Breast epithelium (tissue), 4 donors: ENCODE measurements around the gene SLC16A8. TPM values are rescaled to one million over a fixed set of nuclear protein-coding genes. Genes with fewer than 3 reads are reported as not detected.
"Not testable (repeated sequence)": the region's sequence is repeated elsewhere in the genome, so short reads cannot be mapped to it uniquely, and the experiment has no call there.

Experiments used
- DNase-seq, 2 donors: peaks; one replicate each; pipeline ENCODE4 v3.0.0-alpha.2; 2019; ENCODE audit warnings: low spot score in 2 of 2
- H3K27ac ChIP-seq, 2 donors: fragments of 200-600 bp; sonication (generic) in 1 of 2; one replicate each; pipeline ENCODE4 v1.5.1; 2016 to 2019; ENCODE audit warnings: mild to moderate bottlenecking in 1 of 2
- H3K27me3 ChIP-seq, 2 donors: fragments of 200-600 bp; sonication (generic) in 1 of 2; one replicate each; pipeline versions ENCODE4 v1.5.1 to v1.6.0; 2017 to 2019; ENCODE audit warnings: control low read depth in 1 of 2, mild to moderate bottlenecking in 1 of 2
- H3K36me3 ChIP-seq: fragments of 200-600 bp; one replicate; pipeline ENCODE4 v1.5.1; 2019
- H3K4me1 ChIP-seq, 2 donors: fragments of 200-600 bp; sonication (generic); one replicate each; pipeline ENCODE4 v1.5.1; 2016 to 2019; ENCODE audit warnings: control low read depth in 1 of 2
- H3K4me3 ChIP-seq, 3 donors: fragments of 200-600 bp; sonication (generic); 1 replicate in 2 of 3; 2 replicates in 1 of 3; pipeline ENCODE4 v1.5.1; 2016 to 2019; ENCODE audit warnings: mild to moderate bottlenecking in 3 of 3, moderate library complexity in 2 of 3
- H3K9me3 ChIP-seq, 2 donors: fragments of 200-600 bp; sonication (generic) in 1 of 2; one replicate each; pipeline ENCODE4 v1.5.1; 2016 to 2019; ENCODE audit warnings: control low read depth in 1 of 2
- CTCF ChIP-seq, 3 donors: fragments of 450-650 bp; IDR thresholded peaks; one replicate each; pipeline ENCODE4 v1.5.1; 2016 to 2017; ENCODE audit warnings: antibody characterized with exemption in 3 of 3, mild to moderate bottlenecking in 3 of 3, moderate library complexity in 3 of 3
- POLR2A ChIP-seq: fragments of 450-650 bp; IDR thresholded peaks from one replicate; pipeline ENCODE4 v1.6.1; 2016; ENCODE audit warnings: antibody characterized with exemption, mild to moderate bottlenecking, moderate library complexity
- POLR2AphosphoS5 ChIP-seq, 3 donors: sonication (generic); formaldehyde crosslinking; IDR thresholded peaks; one replicate each; pipeline ENCODE4 v1.6.1; 2017; ENCODE audit warnings: antibody characterized with exemption in 3 of 3
- intact Hi-C: fragments of 100-400 bp; cut with DNase I; formaldehyde crosslinking; loops from one replicate; pipeline ENCODE4 v1.15.1; 2023; ENCODE audit warnings: low total_unique reads
- total RNA-seq, 3 donors: library from RNA; depleted of rRNA; stranded (reverse); fragments of >200 nt; gene quantifications; one replicate each; pipeline ENCODE4 v1.1.0, GENCODE V29; 2016

SLC16A8 gene
- total RNA-seq, 3 donors from 2014 or later: 0.33 to 1.3 TPM; not detected in 1

GRCh38 chr22:38125038-38125610 is 41.1 kb upstream of the SLC16A8 start:
- intact Hi-C loops: no loop called here
- DNase-seq: no peak
- no peak overlapping the region for H3K4me3 ChIP-seq
- H3K4me1 ChIP-seq: no peaks in the 10 kb centered on the region
- no peaks in the 10 kb centered on the region for H3K27me3 ChIP-seq
- no peaks in the 10 kb centered on the region for H3K9me3 ChIP-seq
- H3K36me3 ChIP-seq: no peaks in the 10 kb centered on the region
- no peak for TF ChIP-seq POLR2AphosphoS5 (IDR thresholded peaks at IDR 0.05)
- no peak for TF ChIP-seq CTCF (IDR thresholded peaks at IDR 0.05)
- TF ChIP-seq POLR2A: no peak
- no peak overlapping the region for H3K27ac ChIP-seq

- H3K4me1 ChIP-seq: no peaks in the 10 kb centered on the region
- intact Hi-C loops: no loop called here
- TF ChIP-seq CTCF (IDR thresholded peaks at IDR 0.05): no peak
- no peak for TF ChIP-seq POLR2A
- no peak for TF ChIP-seq POLR2AphosphoS5 (IDR thresholded peaks at IDR 0.05)
- H3K36me3 ChIP-seq: no peaks in the 10 kb centered on the region
- H3K9me3 ChIP-seq: no peaks in the 10 kb centered on the region
- H3K27ac ChIP-seq: no peak overlapping the region
- H3K27me3 ChIP-seq: no peaks in the 10 kb centered on the region
- H3K4me3 ChIP-seq: no peak overlapping the region
- peak in 1 of 2 donors; percentile 52 for DNase-seq
These were observed 40.4 kb upstream of the SLC16A8 start for GRCh38 chr22:38124236-38124974.

GRCh38 chr22:38122616-38123015 is 38.6 kb upstream of the SLC16A8 start:
- Histone ChIP-seq H3K4me3 (no peak overlapping the region), H3K9me3 (no peaks in the 10 kb centered on the region), H3K4me1 (no peaks in the 10 kb centered on the region), H3K27ac (no peak overlapping the region), H3K36me3 (no peaks in the 10 kb centered on the region), H3K27me3 (no peaks in the 10 kb centered on the region)
- TF ChIP-seq POLR2A (no peak), CTCF (IDR thresholded peaks at IDR 0.05) (no peak), POLR2AphosphoS5 (IDR thresholded peaks at IDR 0.05) (no peak)
- intact Hi-C loops: no loop called here
- DNase-seq: no peak

GRCh38 chr22:38120359-38121110 is 36.6 kb upstream of the SLC16A8 start:
- no peaks in the 10 kb centered on the region for H3K4me1 ChIP-seq
- DNase-seq: no peak
- no peak overlapping the region for H3K27ac ChIP-seq
- no peak overlapping the region for H3K4me3 ChIP-seq
- no peaks in the 10 kb centered on the region for H3K9me3 ChIP-seq
- H3K27me3 ChIP-seq: no peaks in the 10 kb centered on the region
- intact Hi-C loops: no loop called here
- TF ChIP-seq POLR2AphosphoS5 (IDR thresholded peaks at IDR 0.05) (no peak), CTCF (IDR thresholded peaks at IDR 0.05) (no peak), POLR2A (no peak)
- no peaks in the 10 kb centered on the region for H3K36me3 ChIP-seq

- H3K27me3 ChIP-seq, H3K36me3 ChIP-seq, H3K4me3 ChIP-seq, DNase-seq, H3K4me1 ChIP-seq, H3K27ac ChIP-seq, H3K9me3 ChIP-seq: not testable (repeated sequence)
- intact Hi-C loops: loop anchor here (10.0 kb wide), 1 partner anchor 236 kb away; no protein-coding TSS in a partner anchor
These were observed 34.8 kb upstream of the SLC16A8 start for GRCh38 chr22:38118747-38119146.
